CD4-positive, alpha-beta T cell (primary cell): ENCODE results near the gene ALAD. TPM values are rescaled to one million over a fixed set of nuclear protein-coding genes. Genes with fewer than 3 reads are reported as not detected.

Experiments
- ATAC-seq: fragments of 200-7000 bp; cut with Tn5 transposase; one replicate; pipeline ENCODE4 v1.10.0; 2022; ENCODE audit warnings: mild to moderate bottlenecking; ENCODE audit not compliant: poor library complexity
- CTCF ChIA-PET: fragments of 350-600 bp; sonication (Branson Sonifier 250); formaldehyde crosslinking; loops from one replicate; lab custom pipeline; 2021; ENCODE audit warnings: antibody characterized with exemption, inconsistent platforms; lab: Charles Lee
- POLR2A ChIA-PET: fragments of 350-600 bp; sonication (Branson Sonifier 250); formaldehyde crosslinking; loops from one replicate; lab custom pipeline; 2021; ENCODE audit warnings: antibody characterized with exemption, inconsistent platforms; lab: Charles Lee
- DNase-seq, 14 experiments: peaks; one replicate each; pipeline ENCODE4 v3.0.0-alpha.2; 2013 to 2020; ENCODE audit warnings: mixed read lengths in 2 of 14
- H3K27ac ChIP-seq, 2 donors: one replicate each; pipeline versions ENCODE4 v1.5.1 to v1.7.0; 2013; ENCODE audit warnings: low read length in 2 of 2, low read depth in 1 of 2, mild to moderate bottlenecking in 1 of 2
- H3K27me3 ChIP-seq, 2 experiments: 1 replicate in 1 of 2; 2 replicates in 1 of 2; pipeline versions ENCODE4 v1.6.1 to v1.7.0; 2013; ENCODE audit warnings: low read length in 2 of 2, control low read depth in 1 of 2, mild to moderate bottlenecking in 1 of 2, moderate library complexity in 1 of 2; ENCODE audit not compliant: insufficient read depth in 2 of 2, control insufficient read depth in 1 of 2
- H3K36me3 ChIP-seq: one replicate; pipeline ENCODE4 v1.6.1; 2013; ENCODE audit warnings: low read length, control low read depth; ENCODE audit not compliant: insufficient read depth
- H3K4me1 ChIP-seq: one replicate; pipeline ENCODE4 v1.6.1; 2013; ENCODE audit warnings: low read length, control low read depth; ENCODE audit not compliant: insufficient read depth
- H3K4me3 ChIP-seq: one replicate; pipeline ENCODE4 v1.5.1; 2013; ENCODE audit warnings: mild to moderate bottlenecking, low read length, moderate library complexity
- H3K9me3 ChIP-seq, 2 experiments: 1 replicate in 1 of 2; 2 replicates in 1 of 2; pipeline versions ENCODE4 v1.6.1 to v1.7.0; 2013; ENCODE audit warnings: low read length in 2 of 2, mild to moderate bottlenecking in 2 of 2, control low read depth in 1 of 2, moderate library complexity in 1 of 2; ENCODE audit not compliant: control insufficient read depth in 1 of 2, insufficient read depth in 1 of 2
- H3K27ac Mint-ChIP-seq: one replicate; pipeline ENCODE4 v1.8.0; 2020; ENCODE audit warnings: mixed read lengths
- H3K27me3 Mint-ChIP-seq: one replicate; pipeline ENCODE4 v1.8.0; 2021; ENCODE audit warnings: mixed read lengths
- H3K36me3 Mint-ChIP-seq: one replicate; pipeline ENCODE4 v1.8.0; 2021; ENCODE audit warnings: low read depth, mixed read lengths
- H3K4me1 Mint-ChIP-seq: one replicate; pipeline ENCODE4 v1.8.0; 2021; ENCODE audit warnings: low read depth, mixed read lengths
- H3K4me3 Mint-ChIP-seq: one replicate; pipeline ENCODE4 v1.8.0; 2020; ENCODE audit warnings: mild to moderate bottlenecking, mixed read lengths
- H3K9me3 Mint-ChIP-seq: one replicate; pipeline ENCODE4 v1.8.0; 2020; ENCODE audit warnings: mixed read lengths
- intact Hi-C, 2 experiments: fragments of 100-400 bp; cut with DNase I in 1 of 2; cut with micrococcal nuclease in 1 of 2; formaldehyde crosslinking; loops; one replicate each; pipeline versions ENCODE4 v1.15.1 to v1.9.0; 2023 to 2025; cut with DNase I, micrococcal nuclease
- total RNA-seq, 174 experiments: library from RNA in 2 of 174; stranded (reverse) in 2 of 174; gene quantifications; one replicate each; pipeline ENCODE4 v1.2.3 and lab custom pipeline; 2021 to 2026
- TF ChIP-seq, protein P1 (sequence below): fragments of 200-600 bp; IDR thresholded peaks from one replicate; pipeline ENCODE4 v1.8.0; 2022; ENCODE audit warnings: antibody characterized with exemption, mild to moderate bottlenecking

The ALAD gene
- total RNA-seq, 2 experiments from 2014 or later, result 14.5 to 15.0 TPM

DNA sequence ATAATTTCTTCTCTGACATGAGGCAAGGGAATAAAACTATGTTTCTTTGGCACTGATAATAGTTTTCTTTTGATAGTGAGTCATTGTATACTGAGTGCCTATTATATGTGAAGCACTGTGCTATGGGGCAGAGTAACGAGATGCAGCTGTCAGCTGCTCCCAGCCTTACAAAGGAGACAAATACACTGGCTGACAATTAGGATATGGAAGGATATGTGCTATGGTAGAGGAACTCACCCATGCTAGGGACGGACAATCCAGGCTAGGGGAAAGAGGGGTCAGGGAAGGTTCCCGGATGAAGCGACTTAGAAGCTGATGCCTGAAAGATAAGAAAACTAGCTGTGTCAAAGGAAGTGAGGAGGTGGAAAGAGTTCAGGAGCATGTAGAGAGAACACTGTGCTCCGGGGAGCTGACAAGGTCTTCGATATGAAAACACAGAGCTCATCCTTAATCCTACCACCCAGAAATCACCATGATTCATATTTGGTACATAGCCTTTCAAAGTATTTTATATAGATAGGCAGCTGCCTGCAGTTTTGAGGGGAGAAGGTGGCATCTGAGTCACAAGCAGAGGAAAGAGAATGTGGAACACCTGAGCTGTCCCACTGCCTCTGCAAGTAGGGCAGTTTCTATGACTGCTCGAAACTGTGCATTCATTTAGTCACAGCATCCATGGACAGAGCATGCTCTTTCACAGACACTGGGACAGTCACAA, 39.6 kb downstream of the ALAD start:
- Histone ChIP-seq H3K27me3 (no peaks in the 10 kb centered on the region), H3K9me3 (no peaks in the 10 kb centered on the region), H3K27ac (no peak overlapping the region), H3K4me3 (no peak overlapping the region), H3K36me3 (no peaks in the 10 kb centered on the region), H3K4me1 (no peaks in the 10 kb centered on the region)
- POLR2A ChIA-PET, result no interaction called here
- DNase-seq, result no peak
- H3K4me1 Mint-ChIP-seq, result no peaks in the 10 kb centered on the region
- intact Hi-C loops, result no loop called here
- no peaks in the 10 kb centered on the region for H3K36me3 Mint-ChIP-seq
- no peak overlapping the region for H3K27ac Mint-ChIP-seq
- H3K27me3 Mint-ChIP-seq, result peaks cover 4% of the 10 kb centered on the region
- no peak overlapping the region for H3K4me3 Mint-ChIP-seq
- ATAC-seq, result no peak
- CTCF ChIA-PET, result no interaction called here
- H3K9me3 Mint-ChIP-seq, result no peaks in the 10 kb centered on the region
- TF ChIP-seq, protein P1, sequence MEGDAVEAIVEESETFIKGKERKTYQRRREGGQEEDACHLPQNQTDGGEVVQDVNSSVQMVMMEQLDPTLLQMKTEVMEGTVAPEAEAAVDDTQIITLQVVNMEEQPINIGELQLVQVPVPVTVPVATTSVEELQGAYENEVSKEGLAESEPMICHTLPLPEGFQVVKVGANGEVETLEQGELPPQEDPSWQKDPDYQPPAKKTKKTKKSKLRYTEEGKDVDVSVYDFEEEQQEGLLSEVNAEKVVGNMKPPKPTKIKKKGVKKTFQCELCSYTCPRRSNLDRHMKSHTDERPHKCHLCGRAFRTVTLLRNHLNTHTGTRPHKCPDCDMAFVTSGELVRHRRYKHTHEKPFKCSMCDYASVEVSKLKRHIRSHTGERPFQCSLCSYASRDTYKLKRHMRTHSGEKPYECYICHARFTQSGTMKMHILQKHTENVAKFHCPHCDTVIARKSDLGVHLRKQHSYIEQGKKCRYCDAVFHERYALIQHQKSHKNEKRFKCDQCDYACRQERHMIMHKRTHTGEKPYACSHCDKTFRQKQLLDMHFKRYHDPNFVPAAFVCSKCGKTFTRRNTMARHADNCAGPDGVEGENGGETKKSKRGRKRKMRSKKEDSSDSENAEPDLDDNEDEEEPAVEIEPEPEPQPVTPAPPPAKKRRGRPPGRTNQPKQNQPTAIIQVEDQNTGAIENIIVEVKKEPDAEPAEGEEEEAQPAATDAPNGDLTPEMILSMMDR, result no peak

DNA sequence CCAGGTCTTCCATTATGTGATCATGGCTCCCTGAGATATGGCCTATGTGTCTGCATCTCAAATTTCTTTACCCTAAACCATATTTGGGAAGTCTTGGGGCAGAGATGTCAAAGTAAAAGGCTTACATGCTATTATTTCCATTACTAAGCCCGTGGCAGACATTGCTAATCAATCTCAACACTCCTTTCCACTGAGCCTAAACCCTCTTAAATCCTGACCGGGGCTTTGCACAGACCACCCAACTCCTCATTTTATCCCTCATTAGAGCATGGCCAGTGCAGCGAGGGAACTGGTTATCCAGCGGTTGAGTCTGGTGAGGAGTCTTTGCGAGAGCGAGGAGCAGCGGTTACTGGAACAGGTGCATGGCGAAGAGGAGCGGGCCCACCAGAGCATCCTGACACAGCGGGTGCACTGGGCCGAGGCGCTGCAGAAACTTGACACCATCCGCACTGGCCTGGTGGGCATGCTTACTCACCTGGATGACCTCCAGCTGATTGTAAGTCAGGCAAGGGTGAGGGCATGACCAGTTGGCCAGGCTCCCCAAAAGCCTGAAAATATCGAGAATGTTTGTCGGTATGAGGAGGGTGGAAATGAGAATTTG, 40.7 kb downstream of the ALAD start:
- ChIA-PET POLR2A (no interaction called here), CTCF (no interaction called here)

DNA sequence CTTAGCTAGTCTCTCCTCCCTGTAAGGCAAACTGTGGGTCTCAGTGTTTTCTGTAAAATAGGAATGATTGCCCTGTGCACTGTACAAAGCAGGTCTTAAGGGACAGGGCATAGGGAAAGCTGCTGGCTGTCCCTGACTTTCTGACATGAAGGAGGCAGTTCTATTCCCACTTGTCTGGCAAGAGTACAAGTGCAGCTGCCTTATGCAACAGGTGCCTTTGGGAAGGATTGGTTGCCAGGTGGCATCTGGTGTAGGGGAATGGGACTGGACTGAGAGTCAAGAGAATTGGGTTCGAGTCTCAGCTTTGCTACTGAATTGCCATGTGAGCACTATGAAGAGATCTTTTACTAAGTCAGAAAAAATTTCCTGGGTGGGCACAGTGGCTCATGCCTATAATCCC, 41.7 kb downstream of the ALAD start:
- Histone ChIP-seq H3K36me3 (no peaks in the 10 kb centered on the region), H3K27me3 (no peaks in the 10 kb centered on the region), H3K27ac (no peak overlapping the region), H3K9me3 (no peaks in the 10 kb centered on the region), H3K4me3 (no peak overlapping the region), H3K4me1 (no peaks in the 10 kb centered on the region)
- no peaks in the 10 kb centered on the region for H3K9me3 Mint-ChIP-seq
- peaks cover 9% of the 10 kb centered on the region for H3K27me3 Mint-ChIP-seq
- ChIA-PET POLR2A (no interaction called here), CTCF (interaction anchor here (1.3 kb wide), 1 partner anchor 9 kb away, joined by 3 read pairs; no protein-coding TSS in a partner anchor)
- intact Hi-C loops, result no loop called here
- no peaks in the 10 kb centered on the region for H3K4me1 Mint-ChIP-seq
- H3K27ac Mint-ChIP-seq, result no peak overlapping the region
- H3K4me3 Mint-ChIP-seq, result no peak overlapping the region
- ATAC-seq (no peak), DNase-seq (no peak)
- TF ChIP-seq, protein P1, result no peak
- no peaks in the 10 kb centered on the region for H3K36me3 Mint-ChIP-seq

More for the DNA sequence above, 40.7 kb downstream of the ALAD start:
- DNase-seq (no peak), ATAC-seq (no peak)
- Mint-ChIP-seq H3K27me3 (peaks cover 5% of the 10 kb centered on the region), H3K4me1 (no peaks in the 10 kb centered on the region), H3K4me3 (no peak overlapping the region), H3K27ac (no peak overlapping the region), H3K36me3 (no peaks in the 10 kb centered on the region), H3K9me3 (no peaks in the 10 kb centered on the region)
- TF ChIP-seq, protein P1, result no peak
- intact Hi-C loops, result no loop called here
- Histone ChIP-seq H3K9me3 (no peaks in the 10 kb centered on the region), H3K4me1 (no peaks in the 10 kb centered on the region), H3K27me3 (no peaks in the 10 kb centered on the region), H3K36me3 (no peaks in the 10 kb centered on the region), H3K27ac (no peak overlapping the region), H3K4me3 (no peak overlapping the region)
